GM18909 (cell line): ENCODE results near the gene PROX1.

ENCODE experiments used
- ATAC-seq: cut with Tn5 transposase; IDR thresholded peaks from one replicate; pipeline ENCODE4 v1.9.1; 2021; ENCODE audit warnings: mild to moderate bottlenecking; ENCODE audit not compliant: unreplicated experiment, poor library complexity

Gene PROX1

DNA sequence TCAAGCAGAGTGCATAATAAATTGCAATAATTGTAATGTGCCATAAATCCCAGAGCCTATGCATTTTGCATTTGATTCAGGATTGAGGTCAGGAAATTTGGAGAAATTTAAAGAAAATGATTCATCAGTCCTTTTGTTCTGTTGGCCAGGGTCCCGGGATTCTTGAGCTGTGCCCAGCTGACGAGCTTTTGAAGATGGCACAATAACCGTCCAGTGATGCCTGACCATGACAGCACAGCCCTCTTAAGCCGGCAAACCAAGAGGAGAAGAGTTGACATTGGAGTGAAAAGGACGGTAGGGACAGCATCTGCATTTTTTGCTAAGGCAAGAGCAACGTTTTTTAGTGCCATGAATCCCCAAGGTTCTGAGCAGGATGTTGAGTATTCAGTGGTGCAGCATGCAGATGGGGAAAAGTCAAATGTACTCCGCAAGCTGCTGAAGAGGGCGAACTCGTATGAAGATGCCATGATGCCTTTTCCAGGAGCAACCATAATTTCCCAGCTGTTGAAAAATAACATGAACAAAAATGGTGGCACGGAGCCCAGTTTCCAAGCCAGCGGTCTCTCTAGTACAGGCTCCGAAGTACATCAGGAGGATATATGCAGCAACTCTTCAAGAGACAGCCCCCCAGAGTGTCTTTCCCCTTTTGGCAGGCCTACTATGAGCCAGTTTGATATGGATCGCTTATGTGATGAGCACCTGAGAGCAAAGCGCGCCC is 8.7 kb downstream of the PROX1 start:
- no peak for ATAC-seq

DNA sequence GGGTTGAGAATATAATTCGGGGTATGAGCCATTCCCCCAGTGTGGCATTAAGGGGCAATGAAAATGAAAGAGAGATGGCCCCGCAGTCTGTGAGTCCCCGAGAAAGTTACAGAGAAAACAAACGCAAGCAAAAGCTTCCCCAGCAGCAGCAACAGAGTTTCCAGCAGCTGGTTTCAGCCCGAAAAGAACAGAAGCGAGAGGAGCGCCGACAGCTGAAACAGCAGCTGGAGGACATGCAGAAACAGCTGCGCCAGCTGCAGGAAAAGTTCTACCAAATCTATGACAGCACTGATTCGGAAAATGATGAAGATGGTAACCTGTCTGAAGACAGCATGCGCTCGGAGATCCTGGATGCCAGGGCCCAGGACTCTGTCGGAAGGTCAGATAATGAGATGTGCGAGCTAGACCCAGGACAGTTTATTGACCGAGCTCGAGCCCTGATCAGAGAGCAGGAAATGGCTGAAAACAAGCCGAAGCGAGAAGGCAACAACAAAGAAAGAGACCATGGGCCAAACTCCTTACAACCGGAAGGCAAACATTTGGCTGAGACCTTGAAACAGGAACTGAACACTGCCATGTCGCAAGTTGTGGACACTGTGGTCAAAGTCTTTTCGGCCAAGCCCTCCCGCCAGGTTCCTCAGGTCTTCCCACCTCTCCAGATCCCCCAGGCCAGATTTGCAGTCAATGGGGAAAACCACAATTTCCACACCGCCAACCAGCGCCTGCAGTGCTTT is 9.4 kb downstream of the PROX1 start:
- ATAC-seq, result no peak

DNA sequence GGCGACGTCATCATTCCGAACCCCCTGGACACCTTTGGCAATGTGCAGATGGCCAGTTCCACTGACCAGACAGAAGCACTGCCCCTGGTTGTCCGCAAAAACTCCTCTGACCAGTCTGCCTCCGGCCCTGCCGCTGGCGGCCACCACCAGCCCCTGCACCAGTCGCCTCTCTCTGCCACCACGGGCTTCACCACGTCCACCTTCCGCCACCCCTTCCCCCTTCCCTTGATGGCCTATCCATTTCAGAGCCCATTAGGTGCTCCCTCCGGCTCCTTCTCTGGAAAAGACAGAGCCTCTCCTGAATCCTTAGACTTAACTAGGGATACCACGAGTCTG is 10.0 kb downstream of the PROX1 start:
- ATAC-seq, result no peak

DNA sequence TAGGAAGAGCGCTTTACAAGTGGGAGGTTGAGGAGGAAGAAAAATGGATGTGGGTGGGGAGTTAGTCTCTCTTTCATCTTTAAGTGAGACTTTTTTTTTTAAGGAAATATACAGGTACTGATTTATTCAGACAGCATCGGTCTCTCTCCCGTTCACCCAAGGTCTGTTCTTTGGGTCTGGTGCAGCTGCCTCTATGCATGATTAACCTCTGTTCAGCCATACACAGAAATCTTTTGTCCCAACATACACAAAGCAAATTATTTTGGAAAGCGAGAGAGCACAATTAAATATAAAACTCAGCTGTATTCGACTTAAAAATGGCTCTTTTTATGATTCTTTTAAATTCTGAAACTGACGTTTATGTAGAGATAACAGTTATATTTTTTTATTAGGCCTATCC is 11.0 kb downstream of the PROX1 start:
- no peak for ATAC-seq

DNA sequence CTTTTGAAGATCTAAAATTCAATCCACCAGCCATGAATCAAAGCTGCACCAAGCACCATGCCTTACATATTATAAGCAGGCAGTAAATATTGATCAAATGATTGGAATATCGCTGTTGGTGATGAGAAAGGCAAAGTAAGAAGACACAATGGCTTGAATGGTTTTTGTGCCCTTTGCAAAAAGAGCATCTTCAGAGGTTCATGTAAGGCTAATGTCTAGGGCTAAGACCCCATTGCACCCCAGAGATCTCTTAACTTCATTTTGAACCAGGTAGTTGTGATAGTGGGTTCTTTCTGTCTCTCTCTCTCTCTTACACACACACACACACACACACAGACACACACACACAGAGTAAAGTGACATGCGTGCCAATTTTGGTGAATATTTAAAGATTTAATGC is 12.0 kb downstream of the PROX1 start:
- ATAC-seq, result no peak

DNA sequence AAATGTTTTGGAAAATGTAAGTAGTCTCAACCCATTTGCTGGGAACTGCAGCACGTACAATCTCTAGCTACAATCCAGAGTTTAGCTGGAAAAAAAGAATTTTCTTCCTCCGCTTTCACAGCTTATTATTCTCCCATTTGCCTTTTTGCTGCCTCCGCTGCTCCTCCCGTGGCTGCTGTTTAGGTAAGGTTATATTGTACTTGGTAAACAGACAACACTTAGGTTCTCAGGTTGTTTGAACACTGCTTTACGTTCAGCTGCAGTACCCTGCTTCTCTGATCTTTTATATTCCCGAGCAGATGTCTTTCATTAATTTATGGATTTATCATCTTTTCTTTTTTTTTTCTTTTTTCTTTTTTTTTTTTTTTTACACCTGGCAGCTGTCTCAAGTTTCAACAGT is 14.3 kb downstream of the PROX1 start:
- ATAC-seq, result no peak

DNA sequence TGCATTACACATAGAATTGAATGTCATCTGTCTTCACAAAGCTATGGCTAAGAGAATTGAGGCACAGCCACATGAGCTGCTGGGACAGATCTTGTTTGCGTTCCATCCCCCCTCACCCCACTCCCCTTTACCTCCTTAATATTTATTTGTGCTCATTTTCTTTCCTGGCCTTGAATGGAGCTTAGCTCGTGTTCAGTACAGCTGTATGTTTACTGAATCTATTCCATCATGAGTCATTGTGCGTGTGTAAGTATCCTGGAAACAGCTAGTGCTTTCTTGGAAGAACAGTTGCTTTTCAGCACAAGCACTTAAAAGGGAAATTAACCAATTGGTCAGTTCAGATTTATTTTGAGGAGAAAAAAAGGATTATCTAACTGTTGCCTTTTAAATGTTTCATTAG is 14.7 kb downstream of the PROX1 start:
- ATAC-seq, result no peak

DNA sequence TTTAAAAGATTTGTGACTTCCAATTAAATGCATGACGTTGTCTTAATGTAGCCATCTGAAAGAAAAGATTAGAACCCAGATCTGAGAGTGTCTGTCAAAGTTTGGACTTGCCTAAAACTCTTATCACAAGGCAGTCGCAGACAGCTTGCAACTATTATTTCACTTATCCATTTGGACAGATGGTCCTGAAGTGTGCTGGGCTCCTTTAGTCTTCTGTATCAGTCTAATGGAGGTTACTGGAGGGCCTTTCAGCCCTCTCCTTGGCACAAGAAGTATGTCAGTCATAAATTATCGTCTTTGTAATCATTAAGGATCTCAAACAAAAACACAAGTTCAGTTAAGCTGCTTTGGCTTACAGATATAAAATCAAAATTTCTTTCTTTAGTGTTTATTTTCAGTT is 15.5 kb downstream of the PROX1 start:
- no peak for ATAC-seq

DNA sequence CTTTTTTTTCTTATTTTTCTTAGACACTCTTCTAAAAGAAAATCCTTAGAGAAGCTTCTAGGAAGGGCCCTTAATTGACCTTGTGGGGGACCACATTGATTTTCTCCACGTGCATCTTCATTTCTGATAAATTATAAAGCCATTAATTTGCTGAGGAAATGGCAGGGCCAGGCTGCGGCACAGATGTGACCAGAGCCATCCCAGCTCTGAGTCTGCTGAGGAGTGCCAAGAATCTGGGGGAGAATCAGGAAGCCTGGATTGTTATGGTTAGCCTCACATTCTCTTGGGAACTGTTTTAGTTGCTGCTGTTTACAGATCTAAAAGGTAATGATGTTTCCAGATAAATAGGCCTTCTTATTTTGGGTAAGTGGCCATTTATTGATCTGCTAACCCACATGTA is 16.2 kb downstream of the PROX1 start:
- ATAC-seq, result no peak

DNA sequence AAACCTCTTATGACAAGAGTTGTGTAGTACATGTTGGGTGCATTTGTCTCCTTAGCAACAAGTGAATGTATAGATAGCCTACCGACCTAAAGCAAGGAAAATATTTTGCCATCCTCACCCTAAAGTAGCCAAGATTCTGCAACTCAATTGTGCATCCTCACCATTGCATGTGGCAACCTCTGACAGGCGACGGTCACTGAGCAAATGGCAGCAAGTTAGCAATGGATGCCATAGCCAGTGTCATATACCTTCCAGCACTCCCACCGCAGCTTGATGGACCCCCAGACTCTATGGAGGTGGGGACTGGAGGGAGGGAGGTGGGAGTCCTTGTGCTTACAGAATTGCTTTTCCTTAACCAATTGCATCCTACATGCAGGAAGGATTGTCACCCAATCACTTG is 17.0 kb downstream of the PROX1 start:
- ATAC-seq, result no peak

DNA sequence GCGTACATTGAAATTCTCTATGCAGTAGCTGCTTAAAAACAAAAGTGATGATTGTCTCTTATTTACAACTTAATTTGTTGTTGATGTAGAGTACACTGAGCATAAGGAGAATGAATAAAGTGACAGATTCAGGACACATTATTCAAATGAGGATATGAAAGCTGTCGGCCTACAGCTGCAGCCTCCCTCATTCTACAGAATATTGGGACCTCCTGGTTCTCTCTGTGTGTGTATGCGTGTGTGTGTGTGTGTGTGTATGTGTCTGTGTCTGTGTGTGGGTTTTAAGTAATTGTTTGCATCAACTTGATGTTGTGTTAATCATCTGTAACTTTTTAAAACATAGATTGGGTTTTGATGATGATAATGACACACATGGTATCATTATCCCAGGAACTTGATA is 17.9 kb downstream of the PROX1 start:
- ATAC-seq, result no peak

DNA sequence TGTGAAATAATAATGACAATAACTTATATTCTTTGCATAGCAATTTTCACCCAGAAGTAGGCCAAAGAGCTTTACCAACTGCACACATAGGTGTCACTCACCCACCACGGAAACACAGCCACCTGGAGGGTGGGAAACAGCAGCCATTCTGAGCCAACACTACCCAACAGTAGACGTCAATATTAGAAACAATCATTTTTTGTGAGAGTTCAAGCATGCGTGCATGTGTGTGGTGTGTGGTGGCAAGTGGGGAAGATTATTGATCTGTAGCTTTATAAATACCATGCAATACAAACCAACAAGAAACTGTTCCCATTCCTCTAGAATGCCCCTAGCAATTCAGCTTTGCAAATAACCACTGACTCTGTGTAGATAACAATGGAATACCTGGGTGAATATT is 19.1 kb downstream of the PROX1 start:
- no peak for ATAC-seq

DNA sequence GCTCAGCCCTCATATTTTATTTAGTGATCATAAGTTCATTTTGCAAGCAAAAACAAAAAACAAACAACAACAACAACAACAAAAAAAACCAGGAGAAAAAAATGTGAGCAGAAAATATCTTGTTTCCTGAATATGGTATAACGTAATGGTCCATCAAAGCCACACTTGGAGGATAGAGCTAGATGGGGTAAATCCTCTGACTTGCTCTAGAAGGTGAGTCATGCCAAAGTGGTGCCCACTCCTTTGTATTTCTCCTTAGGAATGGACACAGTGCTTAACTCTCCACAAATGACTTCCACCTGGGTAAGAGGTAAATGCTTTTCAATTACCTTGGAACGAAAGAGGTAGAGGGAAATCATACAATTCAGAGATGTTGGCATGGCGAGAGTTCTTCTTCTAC is 20.6 kb downstream of the PROX1 start:
- no peak for ATAC-seq

DNA sequence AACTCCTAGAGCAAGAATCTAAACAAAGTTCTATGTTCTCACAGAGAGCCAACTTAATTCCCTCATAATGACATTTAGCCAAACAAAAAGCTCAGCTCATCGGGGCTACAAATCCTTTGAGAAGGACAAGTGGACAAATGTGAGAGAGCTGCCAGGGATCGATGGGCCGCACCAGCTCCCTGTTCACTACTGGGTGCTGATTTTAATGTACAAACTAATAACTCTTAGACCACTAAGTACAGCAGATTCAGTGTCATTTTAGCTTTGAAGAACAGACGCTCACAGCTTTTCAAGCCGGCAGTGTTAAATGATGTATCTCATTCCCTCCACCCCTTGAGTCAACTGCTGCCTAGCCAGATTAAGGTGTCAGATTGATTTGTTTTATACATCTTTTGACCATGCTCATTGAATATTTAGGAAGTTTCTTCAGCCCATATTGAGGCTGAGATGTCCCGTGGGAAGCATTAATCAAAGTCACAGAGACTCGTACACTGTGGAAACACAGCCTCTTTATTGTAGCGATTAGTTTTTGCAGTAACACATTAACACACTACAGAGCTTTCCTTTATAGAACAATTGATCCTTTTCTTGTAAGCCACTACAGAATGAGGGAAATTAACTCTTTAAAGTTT is 21.1 kb downstream of the PROX1 start:
- ATAC-seq, result no peak

DNA sequence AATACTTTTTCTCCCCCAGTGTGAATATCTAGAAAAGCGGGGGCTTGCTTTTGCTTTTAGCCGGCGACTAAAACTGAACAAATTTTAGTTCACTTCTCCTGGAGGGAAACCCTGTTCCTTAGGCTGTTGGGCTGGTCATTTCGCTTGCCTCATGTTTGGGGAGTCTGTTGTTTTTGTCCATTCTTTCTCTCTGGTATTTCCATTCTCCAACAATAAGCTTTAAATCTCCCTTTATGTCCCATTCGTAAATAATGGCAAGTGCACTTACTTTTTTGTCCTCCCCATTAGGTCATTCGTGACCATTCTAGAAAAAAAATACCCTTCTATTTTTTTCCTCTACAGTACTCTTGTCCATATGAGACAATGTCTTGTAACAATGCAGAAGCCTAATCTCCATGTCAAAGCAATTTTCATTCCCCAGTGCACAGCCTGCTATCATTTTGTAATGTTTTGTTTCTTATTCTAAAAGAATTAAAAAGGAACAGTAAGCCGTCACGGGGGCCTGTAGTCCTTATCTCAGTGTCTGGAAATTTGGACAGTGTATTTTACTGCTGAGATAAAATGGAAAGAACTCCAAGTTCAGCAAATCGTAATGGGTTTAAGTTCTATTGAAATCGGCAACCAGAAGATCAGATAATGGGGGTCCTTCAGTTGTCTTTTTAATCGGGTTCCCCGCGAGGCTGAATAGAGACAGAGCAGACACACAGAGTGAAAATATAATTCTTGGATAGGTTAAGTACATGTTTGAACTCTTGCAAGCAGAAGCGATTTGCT is 21.8 kb downstream of the PROX1 start:
- no peak for ATAC-seq

DNA sequence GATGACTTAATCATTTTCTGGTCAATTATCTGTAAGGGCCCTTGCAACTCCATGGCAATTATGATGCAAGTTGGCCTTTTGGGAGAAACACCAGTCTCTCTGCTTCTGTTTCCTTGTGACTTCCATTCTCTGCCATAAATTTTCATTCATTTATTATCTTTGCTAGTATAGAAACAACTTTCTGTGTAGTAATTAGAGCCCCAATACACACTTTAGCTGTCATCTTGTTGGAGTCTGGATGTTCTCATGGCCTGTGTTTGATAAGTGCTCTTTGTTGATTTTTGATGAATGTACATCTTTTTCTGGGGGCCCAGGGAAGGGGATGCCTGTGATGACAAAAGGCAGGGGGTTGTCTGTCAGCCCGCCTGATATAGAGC is 22.4 kb downstream of the PROX1 start:
- ATAC-seq, result no peak

DNA sequence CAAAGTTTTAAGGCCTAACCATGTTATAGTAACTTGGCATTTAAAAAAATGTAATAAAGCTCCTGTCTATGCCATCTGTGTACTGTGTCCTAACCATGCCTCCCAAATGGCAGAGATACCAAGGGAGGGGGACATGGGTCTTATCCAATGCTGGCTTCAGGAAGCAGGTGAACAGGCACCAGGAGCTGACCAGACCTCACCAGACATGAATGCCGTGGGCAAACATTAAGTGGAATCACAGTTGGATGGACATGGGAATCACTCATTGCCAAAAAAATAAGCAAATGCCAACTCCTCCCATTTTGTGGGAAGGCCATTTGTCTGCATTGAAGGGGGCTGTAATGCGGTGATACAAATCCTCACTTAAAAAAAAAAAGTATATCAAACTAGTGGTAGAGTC is 22.9 kb downstream of the PROX1 start:
- ATAC-seq, result no peak

DNA sequence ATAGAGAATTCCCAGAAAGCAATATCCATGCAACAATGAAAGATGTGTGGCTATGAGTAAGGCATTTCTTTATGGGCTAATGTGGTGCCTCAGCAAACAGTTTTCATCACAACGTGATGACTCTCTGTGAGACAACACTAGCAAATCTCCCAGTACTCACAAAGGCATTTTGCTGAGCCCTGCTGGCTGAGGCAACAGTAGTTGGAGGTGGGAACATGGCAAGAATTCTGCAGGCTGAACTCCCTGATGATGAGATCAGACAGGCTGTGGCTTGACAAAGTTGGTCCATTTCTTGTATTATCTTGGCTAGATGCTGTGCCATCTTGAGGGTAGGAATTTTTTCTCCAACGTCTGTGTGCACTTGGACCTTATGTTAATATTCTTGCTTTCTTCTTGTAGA is 24.6 kb downstream of the PROX1 start:
- no peak for ATAC-seq

DNA sequence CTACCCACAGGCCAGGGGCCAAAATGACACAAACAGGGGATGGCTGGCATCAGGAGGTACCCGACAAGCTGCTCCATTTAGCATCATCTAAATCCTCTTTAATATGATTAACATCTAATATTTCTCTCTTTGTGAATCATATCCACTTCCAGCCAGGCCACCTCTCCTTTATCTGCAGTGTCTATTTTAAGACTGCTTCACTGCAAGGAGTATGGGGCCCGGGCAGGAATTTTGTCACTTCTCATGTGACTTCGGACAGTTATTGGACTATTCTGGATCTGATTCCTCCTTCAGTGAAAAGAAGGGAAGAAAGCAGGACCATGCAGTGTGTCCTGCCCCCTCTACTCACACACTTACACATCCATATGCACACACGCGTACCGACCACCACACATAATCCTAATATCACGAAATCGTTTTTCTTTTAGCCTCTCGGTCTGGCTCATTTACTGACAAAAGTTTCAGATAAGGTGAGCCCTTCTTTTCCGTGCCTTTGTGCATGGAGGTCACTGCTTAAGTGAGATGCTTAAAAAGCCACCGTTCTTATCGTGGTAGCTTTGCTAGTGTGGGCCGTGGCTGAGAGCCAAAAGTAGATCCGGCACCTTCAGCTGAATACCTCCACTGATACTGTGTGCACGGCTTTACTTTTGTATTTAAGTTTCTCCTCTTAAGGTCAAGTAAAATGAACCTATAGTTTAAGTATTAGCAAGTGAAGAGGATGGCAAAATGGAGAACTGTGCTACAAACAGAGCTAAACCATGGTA is 26.0 kb downstream of the PROX1 start:
- ATAC-seq, result no peak

DNA sequence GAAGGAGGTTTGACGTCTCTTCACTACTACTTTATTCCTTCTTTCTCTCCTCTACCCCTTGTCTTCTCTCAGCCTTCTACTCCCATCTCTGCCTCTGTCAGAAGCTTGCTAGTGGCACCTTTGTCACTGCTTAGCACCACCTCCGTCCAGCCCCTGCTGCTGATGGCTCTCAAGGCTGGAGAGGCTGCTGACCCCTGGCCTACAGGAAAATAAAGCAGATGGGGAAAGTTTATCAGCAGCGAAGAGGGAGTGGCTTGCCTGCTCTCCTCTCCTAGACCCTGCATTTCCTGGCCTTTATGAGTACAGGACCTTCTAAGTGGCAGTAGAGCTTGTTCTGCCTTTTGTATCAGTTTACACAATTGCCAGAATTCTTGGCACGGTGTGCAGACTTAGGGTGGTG is 27.0 kb downstream of the PROX1 start:
- ATAC-seq, result no peak
